SK-N-SH (cell line): Measurements from ENCODE around the gene KCNQ5.

ENCODE experiments used
- CTCF ChIP-seq: fragments of 200-600 bp; sonication (generic); IDR thresholded peaks from 2 replicates; pipeline ENCODE4 v1.6.1; 2017; ENCODE audit warnings: antibody characterized with exemption, mild to moderate bottlenecking, moderate library complexity
- FOSL2 ChIP-seq: IDR thresholded peaks from 2 replicates; pipeline ENCODE4 v1.4.0; 2012; ENCODE audit warnings: low read depth, mild to moderate bottlenecking, moderate library complexity, borderline replicate concordance
- GABPA ChIP-seq: IDR thresholded peaks from 2 replicates; pipeline ENCODE4 v1.4.0; 2012; ENCODE audit warnings: low read depth, mild to moderate bottlenecking
- GATA2 ChIP-seq: sonication (generic); formaldehyde crosslinking; IDR thresholded peaks from 2 replicates; pipeline ENCODE4 v1.5.0; 2020; ENCODE audit warnings: mild to moderate bottlenecking, missing genetic modification reagents
- JUND ChIP-seq: IDR thresholded peaks from 2 replicates; pipeline ENCODE4 v1.4.0; 2012
- MXI1 ChIP-seq: IDR thresholded peaks from 2 replicates; pipeline ENCODE4 v1.6.1; 2012; ENCODE audit warnings: mild to moderate bottlenecking, low read depth, low read length, improper control_type of control experiment
- NRF1 ChIP-seq: IDR thresholded peaks from 2 replicates; pipeline ENCODE4 v1.6.1; 2012; ENCODE audit warnings: low read depth, mild to moderate bottlenecking, low read length
- POLR2AphosphoS5 ChIP-seq: IDR thresholded peaks from 2 replicates; pipeline ENCODE4 v1.6.1; 2012; ENCODE audit warnings: low read depth, low read length
- RAD21 ChIP-seq: IDR thresholded peaks from 2 replicates; pipeline ENCODE4 v1.6.1; 2012; ENCODE audit warnings: mild to moderate bottlenecking, low read length
- REST ChIP-seq: IDR thresholded peaks from 2 replicates; pipeline ENCODE4 v1.6.1; 2012; ENCODE audit warnings: mild to moderate bottlenecking, low read depth, low read length, moderate library complexity
- SIN3A ChIP-seq: IDR thresholded peaks from 2 replicates; pipeline ENCODE4 v1.6.1; 2012; ENCODE audit warnings: low read depth, mild to moderate bottlenecking, low read length, moderate library complexity, borderline replicate concordance
- YY1 ChIP-seq: IDR thresholded peaks from 2 replicates; pipeline ENCODE4 v1.4.0; 2012; ENCODE audit warnings: low read depth, mild to moderate bottlenecking

- TF ChIP-seq MXI1 (no peak), CTCF (no peak), FOSL2 (peak; percentile 76; the same call in 1 of the 2 replicates), RAD21 (no peak), YY1 (no peak), REST (no peak), SIN3A (no peak), NRF1 (no peak), GABPA (no peak), POLR2AphosphoS5 (no peak), JUND (peak; percentile 52), GATA2 (CRISPR knock-in tag) (no peak)
These were observed 410.7 kb downstream of the KCNQ5 start for GRCh38 chr6:73032586-73032985.
